ENCODE data around the gene COQ5. TPM values are rescaled to one million over a fixed set of nuclear protein-coding genes. Genes with fewer than 3 reads are reported as not detected.
A peak's percentile ranks its signal among the peaks of the same experiment; 100 is the strongest.

Gene COQ5
- total and polyA plus RNA-seq, 2 donors (not counting 1 experiment from before 2014, with no cell fraction given) = 38.5 to 39.1 TPM

GRCh38 chr12:120474616-120474960 is 54.4 kb downstream of the COQ5 start:
- Histone ChIP-seq H2AFZ (ENCODE audit: low read length) (no peak overlapping the region), H3K79me2 (ENCODE audit: control insufficient read depth, insufficient read depth, low read length) (peaks cover 8% of the 10 kb centered on the region), H4K20me1 (ENCODE audit: control insufficient read depth, extremely low read depth, insufficient read depth, low read length) (no peaks in the 10 kb centered on the region), H3K27me3 (ENCODE audit: control insufficient read depth, insufficient read depth, low read length) (no peaks in the 10 kb centered on the region), H3K4me2 (ENCODE audit: extremely low read depth, insufficient read depth, low read length) (peak overlapping the region; percentile 40), H3K4me1 (ENCODE audit: control insufficient read depth, extremely low read depth, insufficient read depth, low read length) (peaks cover 7% of the 10 kb centered on the region), H3K4me3 (replicated peaks in 1 of 4; ENCODE audit: control extremely low read depth in 1 of 4, insufficient read depth in 1 of 4, low read depth in 3 of 4, low read length in 4 of 4) (no peak overlapping the region), H3K9me3 (ENCODE audit: control insufficient read depth, insufficient read depth, low read depth, low read length) (no peaks in the 10 kb centered on the region), H3K36me3 (ENCODE audit: control insufficient read depth, insufficient read depth, low read length) (no peaks in the 10 kb centered on the region), H3K27ac (ENCODE audit: insufficient read depth, low read length) (no peak overlapping the region), H3K9ac (ENCODE audit: insufficient read depth, low read length) (no peak overlapping the region)
- TF ChIP-seq EZH2 (IDR thresholded peaks at IDR 0.05; ENCODE audit: low read length, missing control alignments) = no peak
- TF ChIP-seq CTCF (conservative IDR thresholded peaks at IDR 0.05 in 1 of 2, IDR thresholded peaks at IDR 0.05 in 1 of 2; ENCODE audit: low read depth in 1 of 2, low read length in 2 of 2) = no peak
- DNase-seq (ENCODE audit: low read depth in 2 of 2) = peak in 1 of 2 donors; percentile 78

- no peak for TF ChIP-seq EZH2 (IDR thresholded peaks at IDR 0.05; ENCODE audit: low read length, missing control alignments)
- TF ChIP-seq CTCF (conservative IDR thresholded peaks at IDR 0.05 in 1 of 2, IDR thresholded peaks at IDR 0.05 in 1 of 2; ENCODE audit: low read depth in 1 of 2, low read length in 2 of 2) = no peak
- Histone ChIP-seq H3K9me3 (ENCODE audit: control insufficient read depth, insufficient read depth, low read depth, low read length) (no peaks in the 10 kb centered on the region), H3K36me3 (ENCODE audit: control insufficient read depth, insufficient read depth, low read length) (no peaks in the 10 kb centered on the region), H2AFZ (ENCODE audit: low read length) (no peak overlapping the region), H3K27ac (ENCODE audit: insufficient read depth, low read length) (no peak overlapping the region), H3K79me2 (ENCODE audit: control insufficient read depth, insufficient read depth, low read length) (peaks cover 13% of the 10 kb centered on the region), H4K20me1 (ENCODE audit: control insufficient read depth, extremely low read depth, insufficient read depth, low read length) (no peaks in the 10 kb centered on the region), H3K4me3 (replicated peaks in 1 of 4; ENCODE audit: control extremely low read depth in 1 of 4, insufficient read depth in 1 of 4, low read depth in 3 of 4, low read length in 4 of 4) (no peak overlapping the region), H3K4me1 (ENCODE audit: control insufficient read depth, extremely low read depth, insufficient read depth, low read length) (peaks cover 7% of the 10 kb centered on the region), H3K27me3 (ENCODE audit: control insufficient read depth, insufficient read depth, low read length) (no peaks in the 10 kb centered on the region), H3K4me2 (ENCODE audit: extremely low read depth, insufficient read depth, low read length) (no peak overlapping the region), H3K9ac (ENCODE audit: insufficient read depth, low read length) (no peak overlapping the region)
- no peak for DNase-seq (ENCODE audit: low read depth in 2 of 2)
Measured at GRCh38 chr12:120473807-120474615, 54.9 kb downstream of the COQ5 start.

- no peaks in the 10 kb centered on the region for H3K27me3 ChIP-seq (ENCODE audit: control insufficient read depth, insufficient read depth, low read length)
- DNase-seq (ENCODE audit: low read depth in 2 of 2) = no peak
Measured at GRCh38 chr12:120472521-120472920, 56.4 kb downstream of the COQ5 start.

More at GRCh38 chr12:120472521-120472920, 56.4 kb downstream of the COQ5 start:
- no peaks in the 10 kb centered on the region for H3K9me3 ChIP-seq (ENCODE audit: control insufficient read depth, insufficient read depth, low read depth, low read length)
- H2AFZ ChIP-seq (ENCODE audit: low read length) = no peak overlapping the region
- no peak overlapping the region for H3K4me2 ChIP-seq (ENCODE audit: extremely low read depth, insufficient read depth, low read length)
- peaks cover 28% of the 10 kb centered on the region for H3K79me2 ChIP-seq (ENCODE audit: control insufficient read depth, insufficient read depth, low read length)
- no peak overlapping the region for H3K27ac ChIP-seq (ENCODE audit: insufficient read depth, low read length)
- no peaks in the 10 kb centered on the region for H3K36me3 ChIP-seq (ENCODE audit: control insufficient read depth, insufficient read depth, low read length)
- H4K20me1 ChIP-seq (ENCODE audit: control insufficient read depth, extremely low read depth, insufficient read depth, low read length) = peaks cover under 1% of the 10 kb centered on the region
- TF ChIP-seq EZH2 (IDR thresholded peaks at IDR 0.05; ENCODE audit: low read length, missing control alignments) (no peak), CTCF (conservative IDR thresholded peaks at IDR 0.05 in 1 of 2, IDR thresholded peaks at IDR 0.05 in 1 of 2; ENCODE audit: low read depth in 1 of 2, low read length in 2 of 2) (no peak)
- peaks cover 9% of the 10 kb centered on the region for H3K4me1 ChIP-seq (ENCODE audit: control insufficient read depth, extremely low read depth, insufficient read depth, low read length)
- no peak overlapping the region for H3K9ac ChIP-seq (ENCODE audit: insufficient read depth, low read length)
- no peak overlapping the region for H3K4me3 ChIP-seq (replicated peaks in 1 of 4; ENCODE audit: control extremely low read depth in 1 of 4, insufficient read depth in 1 of 4, low read depth in 3 of 4, low read length in 4 of 4)
